Liver (tissue), 3 donors: ENCODE data around the gene TMEM128.

Experiments used
- CTCF ChIP-seq: fragments of 150-350 bp; IDR thresholded peaks from 2 replicates; pipeline ENCODE4 v1.5.1; 2017; ENCODE audit warnings: improper control_type of control experiment, low read depth, low read length; ENCODE audit not compliant: missing input control
- EGR1 ChIP-seq, 2 donors: IDR thresholded peaks; 2 replicates each; pipeline ENCODE4 v1.6.1; 2016 to 2018; ENCODE audit warnings: antibody characterized with exemption in 2 of 2, low read depth in 2 of 2
- FOXA1 ChIP-seq: IDR thresholded peaks from 2 replicates; pipeline ENCODE4 v1.6.1; 2016; ENCODE audit warnings: antibody characterized with exemption
- GABPA ChIP-seq, 2 donors: IDR thresholded peaks in 1 of 2; conservative IDR thresholded peaks in 1 of 2; 2 replicates each; pipeline ENCODE4 v1.6.1; 2016; ENCODE audit warnings: antibody characterized with exemption in 2 of 2, mild to moderate bottlenecking in 1 of 2, moderate library complexity in 1 of 2
- MAX ChIP-seq: IDR thresholded peaks from 2 replicates; pipeline ENCODE4 v1.6.1; 2016; ENCODE audit warnings: antibody characterized with exemption
- RAD21 ChIP-seq, 2 donors: IDR thresholded peaks; 2 replicates each; pipeline ENCODE4 v1.6.1; 2016; ENCODE audit warnings: antibody characterized with exemption in 2 of 2, mild to moderate bottlenecking in 2 of 2
- RXRA ChIP-seq, 2 donors: IDR thresholded peaks; 2 replicates each; pipeline ENCODE4 v1.6.1; 2017 to 2018; ENCODE audit warnings: antibody characterized with exemption in 2 of 2, mild to moderate bottlenecking in 1 of 2
- TAF1 ChIP-seq: conservative IDR thresholded peaks from 2 replicates; pipeline ENCODE4 v1.6.1; 2016; ENCODE audit warnings: antibody characterized with exemption, mild to moderate bottlenecking
- YY1 ChIP-seq: IDR thresholded peaks from 2 replicates; pipeline ENCODE4 v1.6.1; 2016; ENCODE audit warnings: antibody characterized with exemption, mild to moderate bottlenecking
- donor health status: healthy.
- donor health status: healthy.

GRCh38 chr4:4203688-4204400 lies 44.2 kb downstream of the TMEM128 start:
- TF ChIP-seq CTCF (no peak), RXRA (IDR thresholded peaks at IDR 0.05) (no peak), RAD21 (IDR thresholded peaks at IDR 0.05) (no peak), TAF1 (no peak), FOXA1 (no peak), GABPA (IDR thresholded peaks at IDR 0.05 in 1 of 2, conservative IDR thresholded peaks at IDR 0.05 in 1 of 2) (no peak), YY1 (no peak), EGR1 (IDR thresholded peaks at IDR 0.05; ENCODE audit: low read depth in 2 of 2) (no peak), MAX (no peak)
